Left lung (tissue), 10 donors: ENCODE data around the gene UQCR10. TPM values are rescaled to one million over a fixed set of nuclear protein-coding genes. Genes with fewer than 3 reads are reported as not detected.

Experiments used
- ATAC-seq: fragments of 200-7000 bp; cut with Tn5 transposase; one replicate; pipeline ENCODE4 v1.9.1; 2020; ENCODE audit warnings: moderate library complexity
- DNase-seq, 4 donors: peaks; one replicate each; pipeline ENCODE4 v3.0.0-alpha.2; 2013 to 2020
- H3K27ac ChIP-seq, 2 donors: fragments of 200-600 bp; sonication (generic) in 1 of 2; one replicate each; pipeline versions ENCODE4 v1.5.0 to v1.8.0; 2020 to 2021
- H3K27me3 ChIP-seq, 2 donors: fragments of 200-600 bp; sonication (generic) in 1 of 2; one replicate each; pipeline versions ENCODE4 v1.5.0 to v1.8.0; 2020 to 2021
- H3K36me3 ChIP-seq, 2 donors: fragments of 200-600 bp; sonication (generic) in 1 of 2; one replicate each; pipeline versions ENCODE4 v1.5.0 to v1.8.0; 2020 to 2021
- H3K4me1 ChIP-seq, 2 donors: fragments of 200-600 bp; one replicate each; pipeline ENCODE4 v1.8.0; 2021
- H3K4me3 ChIP-seq, 2 donors: fragments of 200-600 bp; sonication (generic) in 1 of 2; one replicate each; pipeline versions ENCODE4 v1.5.0 to v1.8.0; 2020 to 2021; ENCODE audit warnings: mild to moderate bottlenecking in 1 of 2
- H3K9me3 ChIP-seq, 2 donors: fragments of 200-600 bp; sonication (generic) in 1 of 2; one replicate each; pipeline versions ENCODE4 v1.5.0 to v1.8.0; 2020 to 2021
- CTCF ChIP-seq, 2 donors: fragments of 200-600 bp; sonication (generic) in 1 of 2; IDR thresholded peaks; one replicate each; pipeline versions ENCODE4 v1.5.0 to v1.8.0; 2021; ENCODE audit warnings: antibody characterized with exemption in 2 of 2
- intact Hi-C, 2 donors: fragments of 100-400 bp; cut with DNase I; formaldehyde crosslinking; loops; one replicate each; pipeline versions ENCODE4 v1.11.2 to v1.14.2; 2022
- polyA plus RNA-seq, 6 donors: library from polyadenylated mRNA; unstranded; fragments of 120-200 nt; gene quantifications; one replicate each; pipeline ENCODE4 v1.2.1, GENCODE V29; 2013; ENCODE audit not compliant: insufficient read length in 6 of 6
- total RNA-seq, 2 donors: library from RNA; stranded (reverse); fragmentation: NEBNext Ultra II Directional; extraction: Animal tissue kit (Norgen Biotek cat#: 25700); gene quantifications; one replicate each; pipeline ENCODE4 v1.2.1, GENCODE V29; 2021
- donor health status: DM: no; HTN: yes; CAD: no.
- donor health status: DM: no; HTN: no; CAD: no.

UQCR10 gene
- total and polyA plus RNA-seq, 8 donors: 77.4 to 154 (median 116) TPM

GRCh38 chr22:29816128-29816527 is 49.0 kb downstream of the UQCR10 start:
- intact Hi-C loops: no loop called here
- DNase-seq: no peak
- TF ChIP-seq CTCF (IDR thresholded peaks at IDR 0.05): no peak
- Histone ChIP-seq H3K9me3 (no peaks in the 10 kb centered on the region), H3K36me3 (peaks cover 0 to 98% of the 10 kb centered on the region in 2 donors), H3K4me3 (no peak overlapping the region), H3K27me3 (no peaks in the 10 kb centered on the region), H3K4me1 (peaks cover 10 to 11% of the 10 kb centered on the region in 2 donors), H3K27ac (no peak overlapping the region)
- ATAC-seq: peak; percentile 7

GRCh38 chr22:29816539-29816938 is 49.4 kb downstream of the UQCR10 start:
- intact Hi-C loops: no loop called here
- ATAC-seq (peak; percentile 7), DNase-seq (peak in 1 of 4 donors; percentile 26)
- Histone ChIP-seq H3K27ac (no peak overlapping the region), H3K4me1 (peaks cover 10 to 15% of the 10 kb centered on the region in 2 donors), H3K4me3 (no peak overlapping the region), H3K27me3 (no peaks in the 10 kb centered on the region), H3K36me3 (peaks cover 0 to 98% of the 10 kb centered on the region in 2 donors), H3K9me3 (no peaks in the 10 kb centered on the region)
- TF ChIP-seq CTCF (IDR thresholded peaks at IDR 0.05): no peak

- Histone ChIP-seq H3K4me3 (no peak overlapping the region), H3K27ac (no peak overlapping the region), H3K4me1 (peaks cover 10 to 20% of the 10 kb centered on the region in 2 donors), H3K27me3 (no peaks in the 10 kb centered on the region), H3K36me3 (peaks cover 0 to 98% of the 10 kb centered on the region in 2 donors), H3K9me3 (no peaks in the 10 kb centered on the region)
- intact Hi-C loops: no loop called here
- TF ChIP-seq CTCF (IDR thresholded peaks at IDR 0.05): no peak
- DNase-seq (no peak), ATAC-seq (no peak)
These were observed 49.8 kb downstream of the UQCR10 start for GRCh38 chr22:29816980-29817379.

GRCh38 chr22:29817724-29818123 is 50.6 kb downstream of the UQCR10 start:
- H3K4me3 ChIP-seq: no peak overlapping the region
- no peak for TF ChIP-seq CTCF (IDR thresholded peaks at IDR 0.05)
- H3K36me3 ChIP-seq: peaks cover 0 to 98% of the 10 kb centered on the region in 2 donors
- no peaks in the 10 kb centered on the region for H3K27me3 ChIP-seq
- no peak overlapping the region for H3K27ac ChIP-seq
- ATAC-seq (no peak), DNase-seq (no peak)
- H3K4me1 ChIP-seq: peaks cover 10 to 27% of the 10 kb centered on the region in 2 donors
- intact Hi-C loops: no loop called here
- H3K9me3 ChIP-seq: no peaks in the 10 kb centered on the region

- no peak for ATAC-seq
- Histone ChIP-seq H3K4me3 (no peak overlapping the region), H3K27me3 (no peaks in the 10 kb centered on the region), H3K4me1 (peaks cover 10 to 29% of the 10 kb centered on the region in 2 donors), H3K36me3 (peaks cover 0 to 96% of the 10 kb centered on the region in 2 donors), H3K27ac (no peak overlapping the region), H3K9me3 (no peaks in the 10 kb centered on the region)
- no peak for DNase-seq
- intact Hi-C loops: no loop called here
- no peak for TF ChIP-seq CTCF (IDR thresholded peaks at IDR 0.05)
These were observed 52.3 kb downstream of the UQCR10 start for GRCh38 chr22:29819501-29819900.

Other genes with a start within 250 kb of the UQCR10 start
- 10 to 100 TPM; 38.4 to 41.3 TPM for gene THOC5, start 213.6 kb upstream of the UQCR10 start, total RNA-seq
- 10 to 100 TPM; 32.7 to 44.2 (median 37.0) TPM for gene THOC5, start 213.6 kb upstream of the UQCR10 start, polyA plus RNA-seq
- 10 to 100 TPM; 25.1 to 38.6 TPM for gene NIPSNAP1, start 186.3 kb upstream of the UQCR10 start, total RNA-seq
- 10 to 100 TPM; 70.6 to 84.6 (median 78.6) TPM for gene NIPSNAP1, start 186.3 kb upstream of the UQCR10 start, polyA plus RNA-seq
- gene NF2, start 163.7 kb upstream of the UQCR10 start, total RNA-seq: 10 to 100 TPM; 45.2 to 65.3 TPM
- 10 to 100 TPM; 20.1 to 29.1 (median 21.8) TPM for gene NF2, start 163.7 kb upstream of the UQCR10 start, polyA plus RNA-seq
- gene CABP7, start 47.4 kb upstream of the UQCR10 start, total RNA-seq: not detected
- gene CABP7, start 47.4 kb upstream of the UQCR10 start, polyA plus RNA-seq: under 1 TPM; 0.13 to 0.21 (median 0.17) TPM
- gene ZMAT5, start 362 bp upstream of the UQCR10 start, total RNA-seq: 10 to 100 TPM; 20.4 to 22.6 TPM
- gene ZMAT5, start 362 bp upstream of the UQCR10 start, polyA plus RNA-seq: 10 to 100 TPM; 20.3 to 23.3 (median 22.3) TPM
- 10 to 100 TPM; 55.7 to 57.4 TPM for gene ASCC2, start 70.9 kb downstream of the UQCR10 start, total RNA-seq
- 10 to 100 TPM; 51.2 to 58.3 (median 52.9) TPM for gene ASCC2, start 70.9 kb downstream of the UQCR10 start, polyA plus RNA-seq
- gene MTMR3, start 115.8 kb downstream of the UQCR10 start, total RNA-seq: 10 to 100 TPM; 44.8 to 55.4 TPM
- 10 to 100 TPM; 37.4 to 47.1 (median 44.6) TPM for gene MTMR3, start 115.8 kb downstream of the UQCR10 start, polyA plus RNA-seq